Measurements from ENCODE around the gene CWC15.

DNA sequence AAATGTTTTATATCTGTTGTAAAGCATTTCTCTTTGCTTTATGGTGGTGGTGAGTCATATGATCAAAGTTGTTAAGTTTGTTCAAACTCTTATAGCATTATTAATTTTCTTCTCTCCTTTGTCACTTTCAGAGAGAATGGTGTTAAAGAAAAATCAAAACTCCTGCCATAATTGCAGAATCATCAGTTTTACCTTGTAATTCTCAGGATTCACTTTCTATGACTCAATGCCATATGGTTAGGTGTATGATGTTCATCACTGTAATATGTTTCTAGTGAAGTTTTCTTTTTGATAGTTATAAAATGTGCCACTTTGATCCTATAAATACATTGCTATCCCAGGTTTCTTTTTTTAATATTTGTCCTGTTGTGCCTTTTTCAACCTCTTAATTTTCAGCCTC is 38.0 kb upstream of the CWC15 start:
- TF ChIP-seq, protein P1, sequence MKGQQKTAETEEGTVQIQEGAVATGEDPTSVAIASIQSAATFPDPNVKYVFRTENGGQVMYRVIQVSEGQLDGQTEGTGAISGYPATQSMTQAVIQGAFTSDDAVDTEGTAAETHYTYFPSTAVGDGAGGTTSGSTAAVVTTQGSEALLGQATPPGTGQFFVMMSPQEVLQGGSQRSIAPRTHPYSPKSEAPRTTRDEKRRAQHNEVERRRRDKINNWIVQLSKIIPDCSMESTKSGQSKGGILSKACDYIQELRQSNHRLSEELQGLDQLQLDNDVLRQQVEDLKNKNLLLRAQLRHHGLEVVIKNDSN (IDR thresholded peaks at IDR 0.05; ENCODE audit: borderline replicate concordance, low read depth), result no peak
- no peak for TF ChIP-seq POLR2AphosphoS5 (IDR thresholded peaks at IDR 0.05; ENCODE audit: low read depth, low read length)
- TF ChIP-seq PBX3 (IDR thresholded peaks at IDR 0.05), result no peak
- TF ChIP-seq REST (IDR thresholded peaks at IDR 0.05; ENCODE audit: low read depth, low read length), result no peak
- TF ChIP-seq, protein P2, sequence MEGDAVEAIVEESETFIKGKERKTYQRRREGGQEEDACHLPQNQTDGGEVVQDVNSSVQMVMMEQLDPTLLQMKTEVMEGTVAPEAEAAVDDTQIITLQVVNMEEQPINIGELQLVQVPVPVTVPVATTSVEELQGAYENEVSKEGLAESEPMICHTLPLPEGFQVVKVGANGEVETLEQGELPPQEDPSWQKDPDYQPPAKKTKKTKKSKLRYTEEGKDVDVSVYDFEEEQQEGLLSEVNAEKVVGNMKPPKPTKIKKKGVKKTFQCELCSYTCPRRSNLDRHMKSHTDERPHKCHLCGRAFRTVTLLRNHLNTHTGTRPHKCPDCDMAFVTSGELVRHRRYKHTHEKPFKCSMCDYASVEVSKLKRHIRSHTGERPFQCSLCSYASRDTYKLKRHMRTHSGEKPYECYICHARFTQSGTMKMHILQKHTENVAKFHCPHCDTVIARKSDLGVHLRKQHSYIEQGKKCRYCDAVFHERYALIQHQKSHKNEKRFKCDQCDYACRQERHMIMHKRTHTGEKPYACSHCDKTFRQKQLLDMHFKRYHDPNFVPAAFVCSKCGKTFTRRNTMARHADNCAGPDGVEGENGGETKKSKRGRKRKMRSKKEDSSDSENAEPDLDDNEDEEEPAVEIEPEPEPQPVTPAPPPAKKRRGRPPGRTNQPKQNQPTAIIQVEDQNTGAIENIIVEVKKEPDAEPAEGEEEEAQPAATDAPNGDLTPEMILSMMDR (IDR thresholded peaks at IDR 0.05), result no peak
